ENCODE results near the gene MTRR. TPM values are rescaled to one million over a fixed set of nuclear protein-coding genes. Genes with fewer than 3 reads are reported as not detected.
A peak's percentile ranks its signal among the peaks of the same experiment; 100 is the strongest.

The MTRR gene
- total RNA-seq, 4 donors from 2014 or later: 34.3 to 48.0 (median 41.8) TPM

GRCh38 chr5:7855611-7856010 lies 13.3 kb upstream of the MTRR start:
- TF ChIP-seq CTCF (IDR thresholded peaks at IDR 0.05): no peak
- no peak for TF ChIP-seq EP300 (IDR thresholded peaks at IDR 0.05)
- TF ChIP-seq POLR2A (IDR thresholded peaks at IDR 0.05): no peak
- WGBS, 2 donors: 45 to 52% methylated on average over 3 of the region's 3 CpGs
- Histone ChIP-seq H3K9me3 (no peaks in the 10 kb centered on the region), H3K4me1 (peaks cover 0 to 17% (median 3%) of the 10 kb centered on the region in 4 donors), H3K27ac (no peak overlapping the region), H3K36me3 (peaks cover 0 to 30% (median 0%) of the 10 kb centered on the region in 3 donors), H3K27me3 (no peaks in the 10 kb centered on the region), H3K4me3 (no peak overlapping the region)
- DNase-seq (ENCODE audit: low spot score in 2 of 2): no peak

GRCh38 chr5:7856855-7857254 lies 12.1 kb upstream of the MTRR start:
- Histone ChIP-seq H3K27me3 (no peaks in the 10 kb centered on the region), H3K4me1 (peaks cover 0 to 9% (median 2%) of the 10 kb centered on the region in 4 donors), H3K36me3 (peaks cover 0 to 43% (median 0%) of the 10 kb centered on the region in 3 donors), H3K4me3 (no peak overlapping the region), H3K27ac (no peak overlapping the region), H3K9me3 (no peaks in the 10 kb centered on the region)
- WGBS, 2 donors: 96 to 99% methylated on average over 2 of the region's 2 CpGs
- no peak for DNase-seq (ENCODE audit: low spot score in 2 of 2)
- TF ChIP-seq CTCF (IDR thresholded peaks at IDR 0.05): peak; percentile 18 to 52 (median 30)
- no peak for TF ChIP-seq POLR2A (IDR thresholded peaks at IDR 0.05)
- no peak for TF ChIP-seq EP300 (IDR thresholded peaks at IDR 0.05)

- WGBS, 2 donors: 79 to 86% methylated on average over 5 of the region's 5 CpGs
- peaks cover 0 to 4% (median 0%) of the 10 kb centered on the region in 4 donors for H3K4me1 ChIP-seq
- DNase-seq (ENCODE audit: low spot score in 2 of 2): no peak
- H3K27ac ChIP-seq: no peak overlapping the region
- TF ChIP-seq POLR2A (IDR thresholded peaks at IDR 0.05): no peak
- no peak for TF ChIP-seq EP300 (IDR thresholded peaks at IDR 0.05)
- no peak for TF ChIP-seq CTCF (IDR thresholded peaks at IDR 0.05)
- H3K4me3 ChIP-seq: no peak overlapping the region
- H3K27me3 ChIP-seq: no peaks in the 10 kb centered on the region
- peaks cover 0 to 48% (median 0%) of the 10 kb centered on the region in 3 donors for H3K36me3 ChIP-seq
- H3K9me3 ChIP-seq: no peaks in the 10 kb centered on the region
Observed at GRCh38 chr5:7857361-7857760, 11.6 kb upstream of the MTRR start.

- H3K9me3 ChIP-seq: no peaks in the 10 kb centered on the region
- no peaks in the 10 kb centered on the region for H3K27me3 ChIP-seq
- DNase-seq (ENCODE audit: low spot score in 2 of 2): no peak
- H3K4me3 ChIP-seq: no peak overlapping the region
- no peak for TF ChIP-seq EP300 (IDR thresholded peaks at IDR 0.05)
- no peak for TF ChIP-seq POLR2A (IDR thresholded peaks at IDR 0.05)
- no peak for TF ChIP-seq CTCF (IDR thresholded peaks at IDR 0.05)
- H3K4me1 ChIP-seq: no peaks in the 10 kb centered on the region
- WGBS, 2 donors: 69 to 77% methylated on average over 9 of the region's 9 CpGs
- H3K36me3 ChIP-seq: peaks cover 0 to 54% (median 0%) of the 10 kb centered on the region in 3 donors
- H3K27ac ChIP-seq: no peak overlapping the region
Observed at GRCh38 chr5:7857926-7858632, 10.9 kb upstream of the MTRR start.

- H3K4me1 ChIP-seq: peaks cover 0 to 46% (median 10%) of the 10 kb centered on the region in 4 donors
- peaks cover 0 to 44% (median 0%) of the 10 kb centered on the region in 3 donors for H3K36me3 ChIP-seq
- 93% methylated on average over 2 of the region's 2 CpGs for WGBS, 2 donors
- no peaks in the 10 kb centered on the region for H3K9me3 ChIP-seq
- no peak for DNase-seq (ENCODE audit: low spot score in 2 of 2)
- no peak overlapping the region for H3K27ac ChIP-seq
- TF ChIP-seq POLR2A (IDR thresholded peaks at IDR 0.05): no peak
- no peak for TF ChIP-seq CTCF (IDR thresholded peaks at IDR 0.05)
- TF ChIP-seq EP300 (IDR thresholded peaks at IDR 0.05): no peak
- H3K4me3 ChIP-seq: no peak overlapping the region
- H3K27me3 ChIP-seq: no peaks in the 10 kb centered on the region
Observed at GRCh38 chr5:7866196-7866595, 2.8 kb upstream of the MTRR start.

All from tibial nerve (tissue), 4 donors.